Sigmoid colon (tissue), 4 donors: Measurements from ENCODE around the gene WNT3A.

Source experiments
- EP300 ChIP-seq, 4 donors: sonication (generic); formaldehyde crosslinking; IDR thresholded peaks; one replicate each; pipeline ENCODE4 v1.6.1; 2017; ENCODE audit warnings: antibody characterized with exemption in 4 of 4
- POLR2A ChIP-seq, 2 donors: fragments of 450-650 bp; IDR thresholded peaks; one replicate each; pipeline ENCODE4 v1.6.1; 2016; ENCODE audit warnings: antibody characterized with exemption in 2 of 2, mild to moderate bottlenecking in 2 of 2, moderate library complexity in 2 of 2
- TF ChIP-seq, protein P1 (sequence below), 4 experiments: fragments of 450-650 bp in 3 of 4; fragments of 200-600 bp in 1 of 4; IDR thresholded peaks; one replicate each; pipeline ENCODE4 v1.5.1; 2016 to 2019; ENCODE audit warnings: antibody characterized with exemption in 4 of 4, mild to moderate bottlenecking in 3 of 4, moderate library complexity in 2 of 4

DNA sequence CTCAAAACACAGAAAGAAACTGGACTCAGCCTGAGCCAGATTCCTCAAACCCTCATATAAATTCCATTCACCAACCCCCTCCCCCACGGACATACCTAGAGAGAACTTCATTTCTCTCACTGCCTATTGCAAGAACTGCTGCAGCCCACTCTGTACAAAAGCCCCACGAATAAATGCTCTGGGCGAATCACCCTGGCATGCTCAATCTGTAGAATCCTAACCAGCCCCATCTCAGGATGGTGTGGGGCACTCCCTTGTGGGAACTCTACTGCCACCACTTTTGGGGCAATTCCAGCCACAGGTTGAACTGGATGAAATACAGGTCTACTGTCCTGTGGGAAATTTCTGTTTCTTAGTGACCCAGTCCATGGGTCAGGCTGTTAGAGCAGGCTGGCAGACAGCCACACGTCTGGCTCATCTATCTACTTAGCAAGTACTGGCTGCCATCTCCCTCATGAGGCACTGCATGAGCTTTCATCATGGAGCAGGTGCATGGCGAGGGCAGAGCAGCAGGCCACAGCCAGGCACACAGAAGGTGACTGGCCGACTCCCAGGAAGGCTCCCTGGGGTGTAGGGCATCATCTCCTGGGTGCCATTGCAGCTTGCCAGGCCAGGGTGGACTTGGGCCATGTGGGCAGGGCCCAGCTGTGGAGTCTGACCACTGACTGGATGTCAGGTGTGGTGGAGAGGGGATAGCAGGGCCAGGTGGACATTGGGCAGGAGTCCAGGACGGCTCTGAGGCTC, 97.9 kb downstream of the WNT3A start:
- TF ChIP-seq, protein P1, sequence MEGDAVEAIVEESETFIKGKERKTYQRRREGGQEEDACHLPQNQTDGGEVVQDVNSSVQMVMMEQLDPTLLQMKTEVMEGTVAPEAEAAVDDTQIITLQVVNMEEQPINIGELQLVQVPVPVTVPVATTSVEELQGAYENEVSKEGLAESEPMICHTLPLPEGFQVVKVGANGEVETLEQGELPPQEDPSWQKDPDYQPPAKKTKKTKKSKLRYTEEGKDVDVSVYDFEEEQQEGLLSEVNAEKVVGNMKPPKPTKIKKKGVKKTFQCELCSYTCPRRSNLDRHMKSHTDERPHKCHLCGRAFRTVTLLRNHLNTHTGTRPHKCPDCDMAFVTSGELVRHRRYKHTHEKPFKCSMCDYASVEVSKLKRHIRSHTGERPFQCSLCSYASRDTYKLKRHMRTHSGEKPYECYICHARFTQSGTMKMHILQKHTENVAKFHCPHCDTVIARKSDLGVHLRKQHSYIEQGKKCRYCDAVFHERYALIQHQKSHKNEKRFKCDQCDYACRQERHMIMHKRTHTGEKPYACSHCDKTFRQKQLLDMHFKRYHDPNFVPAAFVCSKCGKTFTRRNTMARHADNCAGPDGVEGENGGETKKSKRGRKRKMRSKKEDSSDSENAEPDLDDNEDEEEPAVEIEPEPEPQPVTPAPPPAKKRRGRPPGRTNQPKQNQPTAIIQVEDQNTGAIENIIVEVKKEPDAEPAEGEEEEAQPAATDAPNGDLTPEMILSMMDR (IDR thresholded peaks at IDR 0.05), result no peak
- TF ChIP-seq EP300 (IDR thresholded peaks at IDR 0.05), result no peak
- no peak for TF ChIP-seq POLR2A (IDR thresholded peaks at IDR 0.05)
